ENCODE measurements around the gene ZBTB5. TPM values are rescaled to one million over a fixed set of nuclear protein-coding genes. Genes with fewer than 3 reads are reported as not detected.
A peak's percentile ranks its signal among the peaks of the same experiment; 100 is the strongest.

Gene ZBTB5
- total and polyA plus RNA-seq, 9 donors, result 12.6 to 18.2 (median 15.0) TPM

- no peak for DNase-seq
- peaks cover 29% of the 10 kb centered on the region for H3K4me1 ChIP-seq (ENCODE audit: control insufficient read depth, insufficient read depth, low read length)
- H3K9me3 ChIP-seq (replicated peaks; ENCODE audit: control insufficient read depth, low read depth, low read length), result no peaks in the 10 kb centered on the region
- 89% methylated on average over 2 of the region's 5 CpGs for WGBS (ENCODE audit: insufficient coverage)
- H3K4me3 ChIP-seq (ENCODE audit: low read length), result no peak overlapping the region
- H3K27ac ChIP-seq (ENCODE audit: low read length), result no peak overlapping the region
- H3K36me3 ChIP-seq (ENCODE audit: control insufficient read depth, insufficient read depth, low read length), result peaks cover 3% of the 10 kb centered on the region
- no peaks in the 10 kb centered on the region for H3K27me3 ChIP-seq (ENCODE audit: control insufficient read depth, insufficient read depth, low read length)
These were observed 46.0 kb downstream of the ZBTB5 start for GRCh38 chr9:37419204-37419603.

DNA sequence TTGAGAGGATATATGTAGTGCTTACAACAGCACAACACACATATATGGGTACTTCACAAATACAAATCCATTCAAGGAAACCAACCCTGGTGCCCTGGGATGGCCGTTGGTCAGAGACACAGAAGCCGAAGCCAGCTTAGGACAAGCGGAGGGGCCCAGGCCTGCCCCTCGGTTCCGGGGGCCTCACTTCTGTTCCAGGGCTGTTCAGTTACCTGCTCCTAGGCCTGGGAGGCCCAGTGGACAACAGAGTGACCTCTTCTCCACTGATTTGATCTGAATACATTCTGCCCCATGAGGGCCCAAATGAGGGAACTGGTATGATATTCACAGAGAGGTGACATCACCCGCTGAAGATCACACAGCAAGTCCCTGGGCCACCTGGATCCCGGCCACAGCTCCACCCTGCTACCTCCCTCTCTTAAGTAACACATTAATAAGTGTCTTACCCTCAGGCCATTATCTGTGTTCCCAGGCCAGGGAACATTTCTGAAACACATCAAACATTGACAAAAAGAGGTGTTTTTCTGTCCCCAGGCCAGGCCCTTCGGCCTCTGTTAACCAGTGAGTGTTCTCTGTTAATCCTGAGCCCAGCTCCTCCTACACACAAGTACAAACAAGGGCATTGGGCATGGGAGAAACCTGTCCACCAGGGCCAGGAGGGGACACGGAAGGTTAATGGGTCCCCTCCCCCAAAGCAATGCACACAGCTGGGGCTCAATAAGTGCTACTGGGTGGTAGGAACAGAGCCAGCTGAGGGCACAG lies 47.2 kb downstream of the ZBTB5 start:
- no peak for DNase-seq
- WGBS (ENCODE audit: insufficient coverage), result 96% methylated on average over 7 of the region's 9 CpGs
- Histone ChIP-seq H3K4me3 (ENCODE audit: low read length) (no peak overlapping the region), H3K36me3 (ENCODE audit: control insufficient read depth, insufficient read depth, low read length) (no peaks in the 10 kb centered on the region), H3K27ac (ENCODE audit: low read length) (no peak overlapping the region), H3K9me3 (replicated peaks; ENCODE audit: control insufficient read depth, low read depth, low read length) (no peaks in the 10 kb centered on the region), H3K27me3 (ENCODE audit: control insufficient read depth, insufficient read depth, low read length) (no peaks in the 10 kb centered on the region), H3K4me1 (ENCODE audit: control insufficient read depth, insufficient read depth, low read length) (peaks cover 25% of the 10 kb centered on the region)

DNA sequence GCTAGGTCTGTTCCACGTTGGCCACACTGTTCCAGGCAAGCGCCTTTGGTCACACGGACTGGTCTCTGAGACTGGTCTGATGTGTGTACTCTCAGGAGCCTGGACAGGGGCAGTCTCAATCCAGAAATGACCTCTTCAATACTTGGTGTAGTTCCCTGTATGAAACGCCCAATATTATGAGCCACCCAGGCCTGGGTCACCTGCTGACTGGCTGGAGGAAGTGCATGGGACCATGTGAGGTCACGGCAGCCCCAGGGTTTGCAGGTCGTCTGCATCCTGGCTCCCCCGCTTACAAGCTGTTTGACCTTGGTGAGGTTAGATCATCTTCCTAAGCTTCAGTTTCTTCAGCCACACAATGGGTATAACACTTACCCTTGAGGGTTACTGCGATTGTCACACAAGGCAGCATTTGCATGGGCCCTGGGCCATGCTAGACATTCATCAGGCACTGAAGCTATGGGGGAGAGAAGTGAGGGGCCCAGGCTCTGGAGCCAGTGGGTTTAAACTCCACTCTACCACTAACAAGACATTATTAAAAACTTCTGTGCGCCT lies 47.9 kb downstream of the ZBTB5 start:
- 89% methylated on average over 5 of the region's 9 CpGs for WGBS (ENCODE audit: insufficient coverage)
- no peaks in the 10 kb centered on the region for H3K36me3 ChIP-seq (ENCODE audit: control insufficient read depth, insufficient read depth, low read length)
- H3K27me3 ChIP-seq (ENCODE audit: control insufficient read depth, insufficient read depth, low read length), result no peaks in the 10 kb centered on the region
- no peaks in the 10 kb centered on the region for H3K9me3 ChIP-seq (replicated peaks; ENCODE audit: control insufficient read depth, low read depth, low read length)
- H3K4me3 ChIP-seq (ENCODE audit: low read length), result no peak overlapping the region
- no peak overlapping the region for H3K27ac ChIP-seq (ENCODE audit: low read length)
- H3K4me1 ChIP-seq (ENCODE audit: control insufficient read depth, insufficient read depth, low read length), result peaks cover 33% of the 10 kb centered on the region
- no peak for DNase-seq

DNA sequence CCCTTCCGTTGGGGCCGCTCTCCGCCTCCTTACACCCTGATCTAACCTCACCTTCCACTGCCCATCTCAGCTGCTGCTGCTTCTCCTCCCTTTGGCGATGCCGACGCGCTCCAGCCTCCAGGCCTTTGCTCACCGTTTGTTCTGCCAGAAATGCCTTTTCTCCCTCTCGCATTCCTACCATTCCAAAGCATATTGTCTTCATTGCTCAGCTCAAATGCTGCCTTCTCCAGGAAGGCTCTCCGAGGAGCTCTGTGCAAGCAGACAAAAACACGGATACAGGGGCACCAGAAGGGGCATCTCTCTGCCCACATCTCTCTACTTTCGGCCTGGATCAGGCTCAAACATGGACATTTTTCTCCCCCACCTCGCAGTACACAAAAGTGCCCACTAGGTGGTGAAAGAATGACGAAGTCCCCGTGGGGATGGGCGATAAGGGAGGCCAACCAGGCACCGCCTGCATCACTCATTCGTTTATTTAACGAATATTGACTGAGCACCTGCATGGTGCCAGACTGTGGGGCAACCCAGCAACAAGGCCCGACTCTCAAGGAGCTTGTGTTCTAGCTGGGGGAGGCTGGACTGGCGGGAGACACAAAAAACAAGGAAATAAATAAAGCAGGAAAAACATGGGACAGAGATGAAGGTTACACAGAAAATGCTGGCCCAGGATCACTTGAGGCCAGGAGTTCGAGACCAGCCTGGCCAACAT lies 50.1 kb downstream of the ZBTB5 start:
- H3K9me3 ChIP-seq (replicated peaks; ENCODE audit: control insufficient read depth, low read depth, low read length), result no peaks in the 10 kb centered on the region
- H3K4me1 ChIP-seq (ENCODE audit: control insufficient read depth, insufficient read depth, low read length), result peaks cover 35% of the 10 kb centered on the region
- WGBS (ENCODE audit: insufficient coverage), result 20% methylated on average over 16 of the region's 22 CpGs
- no peak overlapping the region for H3K4me3 ChIP-seq (ENCODE audit: low read length)
- no peaks in the 10 kb centered on the region for H3K27me3 ChIP-seq (ENCODE audit: control insufficient read depth, insufficient read depth, low read length)
- no peak overlapping the region for H3K27ac ChIP-seq (ENCODE audit: low read length)
- H3K36me3 ChIP-seq (ENCODE audit: control insufficient read depth, insufficient read depth, low read length), result no peaks in the 10 kb centered on the region
- DNase-seq, result peak; percentile 71

- no peak overlapping the region for H3K27ac ChIP-seq (ENCODE audit: low read length)
- no peak overlapping the region for H3K4me3 ChIP-seq (ENCODE audit: low read length)
- H3K27me3 ChIP-seq (ENCODE audit: control insufficient read depth, insufficient read depth, low read length), result no peaks in the 10 kb centered on the region
- WGBS (ENCODE audit: insufficient coverage), result 86% methylated on average over 10 of the region's 10 CpGs
- peaks cover 35% of the 10 kb centered on the region for H3K4me1 ChIP-seq (ENCODE audit: control insufficient read depth, insufficient read depth, low read length)
- H3K36me3 ChIP-seq (ENCODE audit: control insufficient read depth, insufficient read depth, low read length), result no peaks in the 10 kb centered on the region
- no peak for DNase-seq
- H3K9me3 ChIP-seq (replicated peaks; ENCODE audit: control insufficient read depth, low read depth, low read length), result no peaks in the 10 kb centered on the region
These were observed 50.7 kb downstream of the ZBTB5 start for GRCh38 chr9:37414503-37414943.

DNA sequence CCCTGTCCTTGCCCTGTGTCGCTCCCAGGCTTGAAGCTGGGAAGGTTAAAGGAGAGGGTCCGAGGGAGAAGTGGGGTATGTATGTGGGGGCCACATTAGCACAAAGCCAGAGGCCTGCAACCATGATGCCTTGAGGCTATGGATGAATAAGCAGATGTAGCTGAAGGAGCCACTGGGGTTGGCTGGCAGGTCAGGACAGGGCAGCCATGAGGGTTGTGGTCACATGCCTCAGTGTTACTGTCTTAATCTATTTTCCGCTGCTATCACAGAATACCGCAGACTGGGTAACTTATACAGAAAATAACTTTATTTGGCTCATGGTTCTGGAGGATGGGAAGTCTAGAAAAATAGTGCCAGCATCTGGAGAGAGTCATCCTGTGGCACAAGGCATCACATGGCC lies 51.9 kb downstream of the ZBTB5 start:
- no peak for DNase-seq
- 100% methylated on average over 2 of the region's 4 CpGs for WGBS (ENCODE audit: insufficient coverage)
- no peaks in the 10 kb centered on the region for H3K36me3 ChIP-seq (ENCODE audit: control insufficient read depth, insufficient read depth, low read length)
- peaks cover 35% of the 10 kb centered on the region for H3K4me1 ChIP-seq (ENCODE audit: control insufficient read depth, insufficient read depth, low read length)
- no peaks in the 10 kb centered on the region for H3K27me3 ChIP-seq (ENCODE audit: control insufficient read depth, insufficient read depth, low read length)
- no peaks in the 10 kb centered on the region for H3K9me3 ChIP-seq (replicated peaks; ENCODE audit: control insufficient read depth, low read depth, low read length)
- H3K27ac ChIP-seq (ENCODE audit: low read length), result peak overlapping the region; percentile 47
- no peak overlapping the region for H3K4me3 ChIP-seq (ENCODE audit: low read length)

- DNase-seq, result peak; percentile 63
- H3K4me3 ChIP-seq (ENCODE audit: low read length), result no peak overlapping the region
- H3K27ac ChIP-seq (ENCODE audit: low read length), result peak overlapping the region; percentile 47
- no peaks in the 10 kb centered on the region for H3K9me3 ChIP-seq (replicated peaks; ENCODE audit: control insufficient read depth, low read depth, low read length)
- peaks cover 35% of the 10 kb centered on the region for H3K4me1 ChIP-seq (ENCODE audit: control insufficient read depth, insufficient read depth, low read length)
- 66% methylated on average over 14 of the region's 17 CpGs for WGBS (ENCODE audit: insufficient coverage)
- no peaks in the 10 kb centered on the region for H3K27me3 ChIP-seq (ENCODE audit: control insufficient read depth, insufficient read depth, low read length)
- no peaks in the 10 kb centered on the region for H3K36me3 ChIP-seq (ENCODE audit: control insufficient read depth, insufficient read depth, low read length)
These were observed 52.7 kb downstream of the ZBTB5 start for GRCh38 chr9:37412431-37413151.

- Histone ChIP-seq H3K4me1 (ENCODE audit: control insufficient read depth, insufficient read depth, low read length) (peaks cover 35% of the 10 kb centered on the region), H3K4me3 (ENCODE audit: low read length) (no peak overlapping the region), H3K27me3 (ENCODE audit: control insufficient read depth, insufficient read depth, low read length) (no peaks in the 10 kb centered on the region), H3K36me3 (ENCODE audit: control insufficient read depth, insufficient read depth, low read length) (no peaks in the 10 kb centered on the region), H3K27ac (ENCODE audit: low read length) (no peak overlapping the region), H3K9me3 (replicated peaks; ENCODE audit: control insufficient read depth, low read depth, low read length) (no peaks in the 10 kb centered on the region)
- no peak for DNase-seq
- 47% methylated on average over 8 of the region's 13 CpGs for WGBS (ENCODE audit: insufficient coverage)
These were observed 54.1 kb downstream of the ZBTB5 start for GRCh38 chr9:37410969-37411785.

DNA sequence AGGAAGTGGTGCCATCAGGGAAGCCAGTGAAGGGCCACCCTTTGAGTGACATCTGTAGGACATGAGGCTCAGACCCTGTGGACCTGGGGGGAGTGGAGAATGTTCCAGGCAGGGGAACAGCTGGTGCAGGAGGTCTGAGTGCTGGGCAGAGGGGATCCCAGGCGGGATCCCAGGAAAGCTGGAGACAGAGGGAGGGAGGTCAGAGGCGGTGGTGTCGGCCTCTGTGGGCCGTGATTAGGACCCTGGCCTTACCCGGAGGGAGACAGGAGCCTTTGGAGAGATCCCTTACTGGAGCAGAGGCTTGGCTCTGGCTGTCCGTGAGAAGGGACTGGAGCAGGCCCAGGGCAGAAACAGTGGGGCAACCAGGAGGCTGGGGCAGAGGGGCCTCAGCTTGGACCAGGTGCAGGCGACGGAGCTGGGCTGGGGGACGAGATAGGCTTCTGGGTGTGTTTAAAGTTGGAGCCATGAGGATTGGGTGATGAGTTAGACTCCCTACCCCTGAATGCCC lies 54.8 kb downstream of the ZBTB5 start:
- WGBS (ENCODE audit: insufficient coverage), result 78% methylated on average over 9 of the region's 9 CpGs
- Histone ChIP-seq H3K27ac (ENCODE audit: low read length) (no peak overlapping the region), H3K4me1 (ENCODE audit: control insufficient read depth, insufficient read depth, low read length) (peaks cover 35% of the 10 kb centered on the region), H3K9me3 (replicated peaks; ENCODE audit: control insufficient read depth, low read depth, low read length) (no peaks in the 10 kb centered on the region), H3K27me3 (ENCODE audit: control insufficient read depth, insufficient read depth, low read length) (no peaks in the 10 kb centered on the region), H3K4me3 (ENCODE audit: low read length) (no peak overlapping the region), H3K36me3 (ENCODE audit: control insufficient read depth, insufficient read depth, low read length) (no peaks in the 10 kb centered on the region)
- no peak for DNase-seq
